NCI-H187 (cell line): ENCODE measurements around the gene CNMD.
"Not testable (repeated sequence)": the region's sequence is repeated elsewhere in the genome, so short reads cannot be mapped to it uniquely, and the experiment has no call there.

Source experiments
- DNase-seq, 2 experiments: peaks; one replicate each; lab custom pipeline; 2025; lab: John Stamatoyannopoulos, UW

The CNMD gene

GRCh38 chr13:52686376-52686775, 53.2 kb downstream of the CNMD start:
- no peak for DNase-seq

- not testable (repeated sequence) for DNase-seq
These were observed 53.8 kb downstream of the CNMD start for GRCh38 chr13:52685806-52686205.

GRCh38 chr13:52677823-52678222, 61.8 kb downstream of the CNMD start:
- no peak for DNase-seq

- DNase-seq: no peak
These were observed 66.2 kb downstream of the CNMD start for GRCh38 chr13:52673465-52673864.

GRCh38 chr13:52670726-52671125, 68.9 kb downstream of the CNMD start:
- DNase-seq: no peak

- DNase-seq: no peak
These were observed 69.9 kb downstream of the CNMD start for GRCh38 chr13:52669677-52670076.

- DNase-seq: no peak
These were observed 74.3 kb downstream of the CNMD start for GRCh38 chr13:52665325-52665724.

GRCh38 chr13:52664272-52664671, 75.3 kb downstream of the CNMD start:
- DNase-seq: no peak

- no peak for DNase-seq
These were observed 80.3 kb downstream of the CNMD start for GRCh38 chr13:52659340-52659739.
